ENCODE data around the gene SPOPL.

SPOPL gene

GRCh38 chr2:138564586-138565229, 63.1 kb downstream of the SPOPL start:
- TF ChIP-seq CTCF (IDR thresholded peaks at IDR 0.05; ENCODE audit: poor library complexity, severe bottlenecking), result no peak
- H3K4me1 ChIP-seq (ENCODE audit: insufficient read depth, poor library complexity, severe bottlenecking), result no peaks in the 10 kb centered on the region
- no peaks in the 10 kb centered on the region for H3K9me3 ChIP-seq (ENCODE audit: severe bottlenecking)
- ATAC-seq (ENCODE audit: low read depth), result peak; percentile 85
- no peak overlapping the region for H3K4me3 ChIP-seq (ENCODE audit: severe bottlenecking)
- no peak for DNase-seq (ENCODE audit: low spot score)
- peaks cover 21% of the 10 kb centered on the region for H3K36me3 ChIP-seq (ENCODE audit: low read depth)
- H3K27ac ChIP-seq (ENCODE audit: poor library complexity, severe bottlenecking), result peak overlapping the region; percentile 20
- H3K27me3 ChIP-seq (ENCODE audit: insufficient read depth, poor library complexity, severe bottlenecking), result no peaks in the 10 kb centered on the region

- Histone ChIP-seq H3K27ac (ENCODE audit: poor library complexity, severe bottlenecking) (peak overlapping the region; percentile 20), H3K36me3 (ENCODE audit: low read depth) (peaks cover 21% of the 10 kb centered on the region), H3K9me3 (ENCODE audit: severe bottlenecking) (no peaks in the 10 kb centered on the region), H3K4me1 (ENCODE audit: insufficient read depth, poor library complexity, severe bottlenecking) (no peaks in the 10 kb centered on the region), H3K4me3 (ENCODE audit: severe bottlenecking) (no peak overlapping the region), H3K27me3 (ENCODE audit: insufficient read depth, poor library complexity, severe bottlenecking) (no peaks in the 10 kb centered on the region)
- no peak for TF ChIP-seq CTCF (IDR thresholded peaks at IDR 0.05; ENCODE audit: poor library complexity, severe bottlenecking)
- DNase-seq (ENCODE audit: low spot score) (no peak), ATAC-seq (ENCODE audit: low read depth) (peak; percentile 82; the same call in 1 of the 3 replicates)
These were observed 63.6 kb downstream of the SPOPL start for GRCh38 chr2:138565230-138565598.

GRCh38 chr2:138572318-138572717, 70.7 kb downstream of the SPOPL start:
- DNase-seq (ENCODE audit: low spot score) (no peak), ATAC-seq (ENCODE audit: low read depth) (no peak)
- H3K36me3 ChIP-seq (ENCODE audit: low read depth), result peaks cover 24% of the 10 kb centered on the region
- no peaks in the 10 kb centered on the region for H3K9me3 ChIP-seq (ENCODE audit: severe bottlenecking)
- no peaks in the 10 kb centered on the region for H3K27me3 ChIP-seq (ENCODE audit: insufficient read depth, poor library complexity, severe bottlenecking)
- H3K4me1 ChIP-seq (ENCODE audit: insufficient read depth, poor library complexity, severe bottlenecking), result no peaks in the 10 kb centered on the region
- H3K4me3 ChIP-seq (ENCODE audit: severe bottlenecking), result no peak overlapping the region
- no peak for TF ChIP-seq CTCF (IDR thresholded peaks at IDR 0.05; ENCODE audit: poor library complexity, severe bottlenecking)
- no peak overlapping the region for H3K27ac ChIP-seq (ENCODE audit: poor library complexity, severe bottlenecking)

- TF ChIP-seq CTCF (IDR thresholded peaks at IDR 0.05; ENCODE audit: poor library complexity, severe bottlenecking), result no peak
- Histone ChIP-seq H3K36me3 (ENCODE audit: low read depth) (peaks cover 28% of the 10 kb centered on the region), H3K27ac (ENCODE audit: poor library complexity, severe bottlenecking) (no peak overlapping the region), H3K9me3 (ENCODE audit: severe bottlenecking) (no peaks in the 10 kb centered on the region), H3K4me3 (ENCODE audit: severe bottlenecking) (no peak overlapping the region), H3K27me3 (ENCODE audit: insufficient read depth, poor library complexity, severe bottlenecking) (no peaks in the 10 kb centered on the region), H3K4me1 (ENCODE audit: insufficient read depth, poor library complexity, severe bottlenecking) (no peaks in the 10 kb centered on the region)
- DNase-seq (ENCODE audit: low spot score) (no peak), ATAC-seq (ENCODE audit: low read depth) (no peak)
These were observed 75.5 kb downstream of the SPOPL start for GRCh38 chr2:138577066-138577465.

- H3K9me3 ChIP-seq (ENCODE audit: severe bottlenecking), result no peaks in the 10 kb centered on the region
- ATAC-seq (ENCODE audit: low read depth) (no peak), DNase-seq (ENCODE audit: low spot score) (no peak)
- no peak for TF ChIP-seq CTCF (IDR thresholded peaks at IDR 0.05; ENCODE audit: poor library complexity, severe bottlenecking)
- no peak overlapping the region for H3K27ac ChIP-seq (ENCODE audit: poor library complexity, severe bottlenecking)
- H3K4me3 ChIP-seq (ENCODE audit: severe bottlenecking), result no peak overlapping the region
- peaks cover 13% of the 10 kb centered on the region for H3K36me3 ChIP-seq (ENCODE audit: low read depth)
- H3K27me3 ChIP-seq (ENCODE audit: insufficient read depth, poor library complexity, severe bottlenecking), result no peaks in the 10 kb centered on the region
- H3K4me1 ChIP-seq (ENCODE audit: insufficient read depth, poor library complexity, severe bottlenecking), result no peaks in the 10 kb centered on the region
These were observed 78.0 kb downstream of the SPOPL start for GRCh38 chr2:138579556-138579955.
